ENCODE results near the gene NPHS1.
A peak's percentile ranks its signal among the peaks of the same experiment; 100 is the strongest.

NPHS1 gene

DNA sequence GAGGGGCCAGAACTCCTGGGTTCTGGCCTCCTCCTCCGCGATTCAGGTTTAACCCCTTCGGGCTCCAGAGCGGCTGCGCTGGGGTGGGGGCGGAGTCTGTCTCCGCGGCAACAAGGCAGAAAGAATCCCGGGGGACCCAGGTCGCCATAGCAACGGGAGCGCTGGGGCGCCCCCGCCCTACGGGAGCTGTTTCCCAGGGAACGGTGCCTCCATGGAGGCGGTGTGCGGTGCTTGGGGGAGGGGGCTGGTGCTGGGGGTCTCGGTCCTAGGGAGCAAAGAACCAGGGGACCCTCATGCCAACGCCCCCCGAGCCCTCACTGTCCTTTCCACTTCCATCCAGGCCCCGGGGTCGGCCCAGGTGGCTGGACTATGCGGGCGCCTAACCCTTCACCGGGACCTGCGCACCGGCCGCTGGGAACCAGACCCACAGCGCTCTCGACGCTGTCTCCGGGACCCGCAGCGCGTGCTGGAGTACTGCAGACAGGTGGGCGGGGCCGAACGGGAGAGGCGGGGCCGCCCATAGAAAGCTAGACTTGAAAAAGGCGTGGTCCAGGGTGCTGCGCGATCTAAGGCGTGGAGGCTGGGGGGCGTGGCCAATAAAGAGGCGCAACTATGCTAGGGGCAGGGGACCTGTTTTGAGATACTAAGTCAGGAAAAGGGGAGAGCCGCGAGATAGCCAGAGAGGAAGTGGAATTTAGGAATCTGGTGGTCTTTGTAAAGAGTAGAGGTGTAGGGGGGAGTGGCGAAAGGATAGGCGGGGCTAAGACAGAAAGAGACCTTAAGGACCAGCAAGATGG, 17.2 kb upstream of the NPHS1 start:
- Mint-ChIP-seq H3K9me3 (peaks cover 6% of the 10 kb centered on the region), H3K4me3 (peak overlapping the region; percentile 65), H3K27ac (peak overlapping the region; percentile 49), H3K4me1 (ENCODE audit: low read depth) (peaks cover 22% of the 10 kb centered on the region), H3K27me3 (peaks cover 70% of the 10 kb centered on the region), H3K36me3 (ENCODE audit: low read depth) (no peaks in the 10 kb centered on the region)
- intact Hi-C loops (cut with micrococcal nuclease): no loop called here

DNA sequence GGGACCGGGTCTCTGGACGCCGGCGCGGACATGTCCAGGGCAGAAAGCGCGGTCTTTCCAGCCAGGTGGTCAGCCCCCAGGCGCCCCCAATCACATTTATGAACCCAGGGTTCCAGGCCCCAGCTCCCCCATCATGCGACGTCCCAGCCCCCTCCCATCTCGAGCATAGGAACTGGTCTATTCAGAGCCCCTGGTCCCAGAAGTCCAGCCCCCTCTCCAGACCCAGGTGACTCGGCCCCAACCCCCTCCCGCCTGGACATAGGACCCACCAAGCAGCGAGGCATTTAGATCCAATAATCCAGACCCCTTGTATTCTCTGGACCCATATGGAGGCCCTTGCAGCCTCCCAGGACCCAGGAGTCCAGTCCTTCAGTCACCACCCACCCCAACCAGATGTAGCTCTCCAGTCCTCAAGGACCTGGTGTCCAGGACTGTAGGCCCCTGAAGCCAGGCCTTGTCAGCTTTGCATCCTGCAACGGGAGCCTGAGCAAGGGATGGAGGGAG, 16.6 kb upstream of the NPHS1 start:
- Mint-ChIP-seq H3K27me3 (peaks cover 73% of the 10 kb centered on the region), H3K27ac (no peak overlapping the region), H3K4me3 (peak overlapping the region; percentile 46), H3K9me3 (peaks cover 6% of the 10 kb centered on the region), H3K4me1 (ENCODE audit: low read depth) (peaks cover 22% of the 10 kb centered on the region), H3K36me3 (ENCODE audit: low read depth) (no peaks in the 10 kb centered on the region)
- intact Hi-C loops (cut with micrococcal nuclease): no loop called here

DNA sequence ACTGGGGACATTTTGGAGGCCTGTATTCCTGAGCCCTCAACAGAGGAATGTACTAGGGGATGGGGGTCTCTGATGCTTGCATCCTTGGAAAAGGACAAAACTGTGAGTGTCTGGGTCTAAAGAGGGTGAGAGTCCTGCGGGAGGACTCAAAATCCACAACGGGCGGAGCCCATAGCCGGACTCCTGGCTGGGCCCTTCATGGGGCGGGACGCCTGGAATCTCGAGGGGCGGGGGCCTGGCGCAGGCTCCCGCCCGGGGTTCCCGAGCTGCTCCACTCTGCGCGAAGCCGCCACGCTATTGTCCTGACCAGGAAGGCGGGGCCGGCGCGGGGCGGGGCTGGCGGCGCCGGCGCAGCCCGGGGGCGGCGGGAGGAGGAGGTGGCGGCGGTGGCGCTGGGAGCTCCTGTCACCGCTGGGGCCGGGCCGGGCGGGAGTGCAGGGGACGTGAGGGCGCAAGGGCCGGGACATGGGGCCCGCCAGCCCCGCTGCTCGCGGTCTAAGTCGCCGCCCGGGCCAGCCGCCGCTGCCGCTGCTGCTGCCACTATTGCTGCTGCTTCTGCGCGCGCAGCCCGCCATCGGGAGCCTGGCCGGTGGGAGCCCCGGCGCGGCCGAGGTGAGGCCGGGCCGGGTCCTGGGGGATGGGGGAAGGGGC, 16.0 kb upstream of the NPHS1 start, which contains the start of gene APLP1:
TSS of gene APLP1 (plus strand) at position 403 of the 651 bp plus-strand sequence. CDS start at position 466, 63 bp downstream.
- H3K9me3 Mint-ChIP-seq: peaks cover 6% of the 10 kb centered on the region
- no peak within 1 kb of the TSS for H3K27ac Mint-ChIP-seq
- no peaks in the 10 kb centered on the region for H3K36me3 Mint-ChIP-seq (ENCODE audit: low read depth)
- intact Hi-C loops (cut with micrococcal nuclease): no loop called here
- H3K4me3 Mint-ChIP-seq: peak within 1 kb of the TSS; percentile 49
- peaks cover 22% of the 10 kb centered on the region for H3K4me1 Mint-ChIP-seq (ENCODE audit: low read depth)
- H3K27me3 Mint-ChIP-seq: peaks cover 78% of the 10 kb centered on the region

DNA sequence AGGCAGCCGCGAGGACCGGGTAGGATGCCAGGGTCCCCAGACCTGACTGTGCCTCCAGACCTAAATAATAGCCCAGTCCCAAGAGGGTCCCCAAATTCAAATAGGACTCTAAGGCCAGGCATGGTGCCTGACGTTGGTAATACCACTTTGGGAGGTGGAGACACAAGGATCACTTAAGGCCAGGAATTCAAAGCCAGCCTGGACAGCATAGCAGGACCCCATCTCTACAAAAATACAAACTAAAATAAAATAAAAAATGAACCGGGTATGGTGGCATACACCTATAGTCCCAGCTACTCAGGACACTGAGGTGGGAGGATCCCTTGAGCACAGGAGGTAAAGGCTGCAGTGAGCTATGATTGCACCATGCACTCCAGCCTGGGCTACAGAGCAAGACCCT, 10.7 kb upstream of the NPHS1 start:
- H3K27me3 Mint-ChIP-seq: peaks cover 90% of the 10 kb centered on the region
- no peak overlapping the region for H3K27ac Mint-ChIP-seq
- intact Hi-C loops (cut with micrococcal nuclease): no loop called here
- H3K36me3 Mint-ChIP-seq (ENCODE audit: low read depth): no peaks in the 10 kb centered on the region
- no peak overlapping the region for H3K4me3 Mint-ChIP-seq
- peaks cover 9% of the 10 kb centered on the region for H3K4me1 Mint-ChIP-seq (ENCODE audit: low read depth)
- H3K9me3 Mint-ChIP-seq: no peaks in the 10 kb centered on the region

DNA sequence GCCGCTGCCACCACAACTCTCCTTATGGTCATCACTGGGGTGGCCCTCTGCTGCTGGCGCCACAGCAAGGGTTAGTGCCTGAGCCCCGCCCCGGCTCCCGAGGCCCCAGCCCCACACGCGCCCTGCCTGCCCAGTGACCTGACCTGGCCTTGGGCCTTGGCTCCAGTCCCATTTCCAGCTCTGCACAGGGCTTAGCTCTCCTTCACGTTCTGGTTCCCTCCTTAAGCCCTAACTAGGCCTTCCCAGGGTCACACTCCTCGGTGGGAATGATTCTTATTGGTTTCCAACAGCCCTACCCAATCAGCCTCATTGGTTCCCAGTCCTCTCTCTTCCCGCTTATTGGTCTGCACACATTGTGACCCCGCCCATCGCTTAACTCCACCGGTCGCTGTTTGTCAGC, 10.2 kb upstream of the NPHS1 start:
- Mint-ChIP-seq H3K4me1 (ENCODE audit: low read depth) (peaks cover 9% of the 10 kb centered on the region), H3K9me3 (no peaks in the 10 kb centered on the region), H3K27me3 (peaks cover 90% of the 10 kb centered on the region), H3K4me3 (no peak overlapping the region), H3K27ac (no peak overlapping the region), H3K36me3 (ENCODE audit: low read depth) (no peaks in the 10 kb centered on the region)
- intact Hi-C loops (cut with micrococcal nuclease): no loop called here

DNA sequence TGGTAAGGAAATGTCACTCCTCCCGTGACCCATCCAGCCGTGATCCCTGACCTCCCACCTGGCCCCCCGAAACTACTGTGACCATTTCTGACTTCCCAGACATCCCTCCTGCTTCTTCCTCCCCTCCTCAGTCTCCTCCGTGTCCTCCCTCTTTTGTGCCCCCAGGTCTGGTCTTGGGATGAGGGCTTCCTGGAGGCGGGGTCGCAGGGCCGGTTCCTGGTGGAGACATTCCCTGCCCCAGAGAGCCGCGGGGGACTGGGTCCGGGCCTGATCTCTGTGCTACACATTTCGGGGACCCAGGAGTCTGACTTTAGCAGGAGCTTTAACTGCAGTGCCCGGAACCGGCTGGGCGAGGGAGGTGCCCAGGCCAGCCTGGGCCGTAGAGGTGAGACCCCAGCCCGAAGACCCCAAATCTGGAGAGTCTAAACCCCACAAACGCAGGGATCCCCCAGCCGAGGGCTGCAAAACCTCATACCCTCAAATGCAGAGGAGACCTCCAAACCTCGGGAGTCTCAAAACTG, 9.4 kb upstream of the NPHS1 start:
- intact Hi-C loops (cut with micrococcal nuclease): no loop called here
- H3K9me3 Mint-ChIP-seq: no peaks in the 10 kb centered on the region
- no peak overlapping the region for H3K4me3 Mint-ChIP-seq
- peaks cover 13% of the 10 kb centered on the region for H3K4me1 Mint-ChIP-seq (ENCODE audit: low read depth)
- H3K36me3 Mint-ChIP-seq (ENCODE audit: low read depth): no peaks in the 10 kb centered on the region
- H3K27ac Mint-ChIP-seq: no peak overlapping the region
- H3K27me3 Mint-ChIP-seq: peaks cover 92% of the 10 kb centered on the region

DNA sequence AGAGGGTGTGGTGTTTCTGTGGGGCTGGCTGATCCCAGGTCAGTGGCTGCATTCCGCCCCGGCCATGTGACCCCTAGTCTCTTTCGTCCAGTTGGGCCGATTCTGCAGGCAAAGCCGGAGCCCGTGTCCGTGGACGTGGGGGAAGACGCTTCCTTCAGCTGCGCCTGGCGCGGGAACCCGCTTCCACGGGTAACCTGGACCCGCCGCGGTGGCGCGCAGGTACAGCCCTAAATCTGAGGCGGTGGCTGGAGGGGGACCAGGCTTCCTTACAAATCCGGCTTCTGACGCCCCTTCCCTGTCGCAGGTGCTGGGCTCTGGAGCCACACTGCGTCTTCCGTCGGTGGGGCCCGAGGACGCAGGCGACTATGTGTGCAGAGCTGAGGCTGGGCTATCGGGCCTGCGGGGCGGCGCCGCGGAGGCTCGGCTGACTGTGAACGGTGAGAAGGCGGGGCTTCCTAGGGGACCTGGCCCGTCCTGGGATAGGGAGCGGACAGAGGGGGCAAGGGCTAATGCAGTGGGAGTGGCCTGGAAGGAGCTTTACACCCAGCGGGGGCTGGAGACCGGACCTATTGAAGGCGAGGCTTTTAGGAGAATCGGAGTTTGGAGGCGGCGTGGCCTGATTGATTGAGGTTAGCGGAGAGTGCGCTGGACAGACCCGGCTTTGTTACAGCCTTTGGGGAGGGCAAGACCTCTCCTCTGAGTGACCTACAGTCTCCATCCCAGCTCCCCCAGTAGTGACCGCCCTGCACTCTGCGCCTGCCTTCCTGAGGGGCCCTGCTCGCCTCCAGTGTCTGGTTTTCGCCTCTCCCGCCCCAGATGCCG, 8.7 kb upstream of the NPHS1 start:
- Mint-ChIP-seq H3K36me3 (ENCODE audit: low read depth) (no peaks in the 10 kb centered on the region), H3K27ac (no peak overlapping the region), H3K4me3 (no peak overlapping the region), H3K27me3 (peaks cover 92% of the 10 kb centered on the region), H3K9me3 (no peaks in the 10 kb centered on the region), H3K4me1 (ENCODE audit: low read depth) (peaks cover 14% of the 10 kb centered on the region)
- intact Hi-C loops (cut with micrococcal nuclease): no loop called here

DNA sequence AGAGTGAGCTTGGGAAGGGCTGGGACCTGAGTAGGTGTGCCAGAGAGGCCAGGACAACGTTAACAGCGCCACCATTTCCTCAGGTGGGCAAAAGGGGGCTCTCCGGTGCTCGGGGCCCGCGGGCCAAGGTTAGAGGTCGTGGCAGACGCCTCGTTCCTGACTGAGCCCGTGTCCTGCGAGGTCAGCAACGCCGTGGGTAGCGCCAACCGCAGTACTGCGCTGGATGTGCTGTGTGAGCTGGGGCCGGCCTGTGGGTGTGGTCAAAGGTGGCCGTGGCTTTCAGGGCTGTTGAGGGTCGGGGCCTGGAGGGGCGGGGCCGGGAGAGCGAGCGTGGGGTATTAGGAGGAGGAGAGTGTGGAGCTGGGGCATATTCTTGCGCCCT, 8.1 kb upstream of the NPHS1 start:
- peaks cover 90% of the 10 kb centered on the region for H3K27me3 Mint-ChIP-seq
- H3K4me1 Mint-ChIP-seq (ENCODE audit: low read depth): peaks cover 14% of the 10 kb centered on the region
- intact Hi-C loops (cut with micrococcal nuclease): no loop called here
- H3K27ac Mint-ChIP-seq: no peak overlapping the region
- no peak overlapping the region for H3K4me3 Mint-ChIP-seq
- H3K9me3 Mint-ChIP-seq: no peaks in the 10 kb centered on the region
- H3K36me3 Mint-ChIP-seq (ENCODE audit: low read depth): no peaks in the 10 kb centered on the region

DNA sequence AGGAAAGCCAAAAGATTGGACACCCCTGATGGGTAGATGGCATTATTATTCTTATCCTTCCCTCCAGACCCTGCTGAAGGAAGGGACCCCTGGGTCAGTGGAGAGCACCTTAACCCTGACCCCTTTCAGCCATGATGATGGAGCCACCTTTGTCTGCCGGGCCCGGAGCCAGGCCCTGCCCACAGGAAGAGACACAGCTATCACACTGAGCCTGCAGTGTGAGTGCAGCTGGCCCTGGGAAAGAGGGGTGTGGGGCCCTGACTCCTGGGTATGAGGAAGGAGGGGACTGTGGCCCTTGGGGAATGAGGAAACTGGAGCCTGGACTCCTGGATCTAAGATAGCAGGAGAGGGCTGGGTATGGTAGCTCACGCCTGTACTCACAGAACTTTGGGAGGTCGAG, 7.1 kb upstream of the NPHS1 start:
- Mint-ChIP-seq H3K27me3 (peaks cover 90% of the 10 kb centered on the region), H3K36me3 (ENCODE audit: low read depth) (no peaks in the 10 kb centered on the region), H3K27ac (no peak overlapping the region), H3K4me1 (ENCODE audit: low read depth) (peaks cover 14% of the 10 kb centered on the region), H3K9me3 (no peaks in the 10 kb centered on the region), H3K4me3 (no peak overlapping the region)
- intact Hi-C loops (cut with micrococcal nuclease): no loop called here

DNA sequence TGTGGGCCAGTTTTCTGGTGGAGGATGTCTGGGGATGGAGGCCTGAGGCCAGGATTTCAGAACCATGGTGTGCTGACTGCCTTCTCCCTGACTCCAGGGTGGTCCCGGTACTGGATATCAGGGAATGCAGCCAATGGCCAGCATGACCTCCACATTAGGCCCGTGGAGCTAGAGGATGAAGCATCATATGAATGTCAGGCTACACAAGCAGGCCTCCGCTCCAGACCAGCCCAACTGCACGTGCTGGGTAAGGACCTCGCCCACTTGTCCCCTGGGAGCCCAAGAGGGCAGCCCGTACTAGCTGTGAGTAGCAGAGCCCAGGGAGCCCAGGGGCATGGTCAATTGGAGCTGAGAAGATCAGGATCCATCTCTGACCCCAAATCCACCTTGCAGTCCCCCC, 6.0 kb upstream of the NPHS1 start:
- H3K4me1 Mint-ChIP-seq (ENCODE audit: low read depth): peaks cover 14% of the 10 kb centered on the region
- H3K36me3 Mint-ChIP-seq (ENCODE audit: low read depth): no peaks in the 10 kb centered on the region
- H3K4me3 Mint-ChIP-seq: no peak overlapping the region
- intact Hi-C loops (cut with micrococcal nuclease): no loop called here
- peaks cover 88% of the 10 kb centered on the region for H3K27me3 Mint-ChIP-seq
- H3K9me3 Mint-ChIP-seq: no peaks in the 10 kb centered on the region
- no peak overlapping the region for H3K27ac Mint-ChIP-seq

DNA sequence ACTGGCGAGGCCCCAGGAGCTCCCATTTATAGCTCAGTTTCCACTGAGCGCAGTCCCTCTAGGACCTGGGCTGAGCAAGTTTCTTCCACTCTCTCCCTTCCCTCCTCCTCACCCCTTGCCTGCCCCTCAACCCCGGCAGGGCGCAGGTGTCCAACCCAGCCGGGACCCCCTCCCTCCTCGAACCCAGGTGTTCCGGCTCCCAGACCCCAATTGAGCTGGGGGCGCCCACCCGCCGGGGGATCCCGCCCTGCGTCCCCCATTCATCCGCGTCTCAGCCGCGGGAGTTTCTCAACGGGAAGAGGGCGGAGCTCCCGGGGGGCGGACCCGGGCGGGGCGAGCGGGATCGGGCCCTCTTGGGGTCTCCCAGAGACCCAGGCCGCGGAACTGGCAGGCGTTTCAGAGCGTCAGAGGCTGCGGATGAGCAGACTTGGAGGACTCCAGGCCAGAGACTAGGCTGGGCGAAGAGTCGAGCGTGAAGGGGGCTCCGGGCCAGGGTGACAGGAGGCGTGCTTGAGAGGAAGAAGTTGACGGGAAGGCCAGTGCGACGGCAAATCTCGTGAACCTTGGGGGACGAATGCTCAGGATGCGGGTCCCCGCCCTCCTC, 4.3 kb upstream of the NPHS1 start, which contains the start of gene KIRREL2:
TSS of gene KIRREL2 (plus strand) at position 366 of the 604 bp plus-strand sequence. CDS start at position 575, 209 bp downstream.
- Mint-ChIP-seq H3K4me3 (peak within 1 kb of the TSS; percentile 71), H3K27ac (no peak within 1 kb of the TSS), H3K4me1 (ENCODE audit: low read depth) (peaks cover 14% of the 10 kb centered on the region), H3K9me3 (no peaks in the 10 kb centered on the region), H3K36me3 (ENCODE audit: low read depth) (no peaks in the 10 kb centered on the region), H3K27me3 (peaks cover 89% of the 10 kb centered on the region)
- intact Hi-C loops (cut with micrococcal nuclease): no loop called here

DNA sequence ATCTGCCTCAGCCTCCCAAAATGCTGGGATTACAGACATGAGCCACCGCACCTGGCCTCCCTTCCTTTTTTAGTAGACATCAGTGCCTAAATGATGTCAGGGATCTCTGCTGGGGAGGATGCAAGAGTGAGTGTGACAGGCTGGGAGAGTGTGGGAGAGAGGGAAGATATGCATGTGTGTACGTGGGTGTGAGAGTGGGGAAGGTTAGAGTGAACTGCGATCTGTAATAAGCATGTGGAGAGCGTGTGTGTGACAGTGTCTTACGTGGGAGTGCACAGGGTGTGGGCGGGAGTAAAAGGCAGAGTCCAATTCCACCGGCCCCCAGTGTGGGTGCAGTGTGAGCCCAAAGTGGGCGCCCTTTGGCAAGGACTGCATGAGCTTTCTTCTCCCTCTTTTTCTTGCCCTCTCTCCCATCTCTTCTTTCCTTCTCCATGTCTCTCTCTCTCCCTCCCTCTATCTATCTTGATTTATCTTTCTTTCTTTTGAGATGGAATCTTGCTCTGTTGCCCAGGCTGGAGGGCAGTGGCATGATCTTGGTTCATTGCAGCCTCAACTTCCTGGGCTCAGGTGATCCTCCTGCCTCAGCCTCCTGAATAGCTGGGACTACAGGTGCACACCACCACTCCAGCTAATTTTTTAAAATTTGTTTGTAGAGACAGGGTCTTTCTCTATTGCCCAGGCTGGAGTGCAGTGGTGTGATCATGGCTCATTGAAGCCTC, 893 bp upstream of the NPHS1 start:
- Mint-ChIP-seq H3K27me3 (peaks cover 78% of the 10 kb centered on the region), H3K4me1 (ENCODE audit: low read depth) (peaks cover 5% of the 10 kb centered on the region), H3K27ac (no peak overlapping the region), H3K36me3 (ENCODE audit: low read depth) (no peaks in the 10 kb centered on the region), H3K4me3 (no peak overlapping the region), H3K9me3 (no peaks in the 10 kb centered on the region)
- intact Hi-C loops (cut with micrococcal nuclease): no loop called here
